Hepatocyte (in vitro differentiated cells): ENCODE measurements around the gene AP5Z1.

Experiments used
- EZH2 ChIP-seq: fragments of 200-600 bp; sonication (generic); IDR thresholded peaks from 2 replicates; pipeline ENCODE4 v1.6.1; 2016; ENCODE audit warnings: antibody characterized with exemption, mild to moderate bottlenecking, borderline replicate concordance
- EZH2phosphoT487 ChIP-seq: fragments of 200-600 bp; sonication (generic); IDR thresholded peaks from one replicate; pipeline ENCODE4 v1.6.1; 2018; ENCODE audit warnings: antibody characterized with exemption, mild to moderate bottlenecking, low read depth, moderate library complexity; ENCODE audit not compliant: unreplicated experiment, severe bottlenecking
- TF ChIP-seq, protein P1 (sequence below): fragments of 200-600 bp; sonication (generic); IDR thresholded peaks from 2 replicates; pipeline ENCODE4 v1.5.1; 2016; ENCODE audit warnings: antibody characterized with exemption, mild to moderate bottlenecking; ENCODE audit not compliant: poor library complexity

DNA sequence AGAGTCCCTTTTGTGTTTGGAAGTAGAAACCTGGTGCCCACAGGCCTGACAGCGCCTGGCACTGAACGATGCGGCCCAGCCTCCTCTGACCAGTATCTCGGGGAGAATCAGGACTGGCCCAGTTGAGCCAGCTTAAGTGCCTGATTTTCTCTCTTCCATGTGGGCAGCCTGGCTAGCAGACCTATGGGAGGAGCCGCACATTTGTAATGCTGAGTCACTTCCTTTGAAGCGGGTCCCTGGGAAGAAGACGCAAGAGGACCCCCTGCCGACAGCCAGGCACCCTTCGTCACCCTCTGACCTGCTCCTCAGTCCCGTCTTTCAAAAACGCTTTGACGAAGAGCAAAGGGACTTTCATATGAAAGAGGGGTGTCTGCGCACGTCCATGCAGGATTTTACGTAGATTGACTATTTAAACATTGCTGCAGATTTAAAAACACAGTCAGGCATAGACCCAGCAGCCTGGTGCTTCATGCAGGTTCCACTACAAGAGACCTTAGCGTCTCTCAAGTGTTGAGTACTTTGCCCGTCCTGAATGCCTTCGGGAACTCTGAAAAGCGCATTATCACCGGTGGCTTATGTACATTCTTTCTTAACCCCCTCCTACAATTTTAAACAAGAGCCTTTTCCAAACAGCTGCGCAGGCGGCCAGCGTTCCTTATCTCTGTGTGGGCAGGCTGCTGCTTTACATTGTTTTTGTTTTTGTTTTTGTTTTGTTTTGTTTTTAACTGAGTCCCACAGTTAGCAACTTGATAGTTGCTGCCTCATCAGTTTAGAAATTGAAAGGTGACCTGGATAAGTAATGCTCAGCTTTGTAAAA lies 36.5 kb upstream of the AP5Z1 start:
- TF ChIP-seq, protein P1, sequence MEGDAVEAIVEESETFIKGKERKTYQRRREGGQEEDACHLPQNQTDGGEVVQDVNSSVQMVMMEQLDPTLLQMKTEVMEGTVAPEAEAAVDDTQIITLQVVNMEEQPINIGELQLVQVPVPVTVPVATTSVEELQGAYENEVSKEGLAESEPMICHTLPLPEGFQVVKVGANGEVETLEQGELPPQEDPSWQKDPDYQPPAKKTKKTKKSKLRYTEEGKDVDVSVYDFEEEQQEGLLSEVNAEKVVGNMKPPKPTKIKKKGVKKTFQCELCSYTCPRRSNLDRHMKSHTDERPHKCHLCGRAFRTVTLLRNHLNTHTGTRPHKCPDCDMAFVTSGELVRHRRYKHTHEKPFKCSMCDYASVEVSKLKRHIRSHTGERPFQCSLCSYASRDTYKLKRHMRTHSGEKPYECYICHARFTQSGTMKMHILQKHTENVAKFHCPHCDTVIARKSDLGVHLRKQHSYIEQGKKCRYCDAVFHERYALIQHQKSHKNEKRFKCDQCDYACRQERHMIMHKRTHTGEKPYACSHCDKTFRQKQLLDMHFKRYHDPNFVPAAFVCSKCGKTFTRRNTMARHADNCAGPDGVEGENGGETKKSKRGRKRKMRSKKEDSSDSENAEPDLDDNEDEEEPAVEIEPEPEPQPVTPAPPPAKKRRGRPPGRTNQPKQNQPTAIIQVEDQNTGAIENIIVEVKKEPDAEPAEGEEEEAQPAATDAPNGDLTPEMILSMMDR: no peak
- TF ChIP-seq EZH2: no peak
- no peak for TF ChIP-seq EZH2phosphoT487
